Mesenchymal stem cell (in vitro differentiated cells and primary cell): ENCODE data around the gene HSFX2. TPM values are rescaled to one million over a fixed set of nuclear protein-coding genes. Genes with fewer than 3 reads are reported as not detected.
"Not testable (repeated sequence)": the region's sequence is repeated elsewhere in the genome, so short reads cannot be mapped to it uniquely, and the experiment has no call there.

Experiments
- DNase-seq: peaks from one replicate; pipeline ENCODE4 v3.0.0-alpha.2; 2013
- H2AFZ ChIP-seq: one replicate; pipeline ENCODE4 v1.6.1; 2013; ENCODE audit warnings: low read depth, mild to moderate bottlenecking, control low read depth, inconsistent platforms, low read length, moderate library complexity
- H2AK5ac ChIP-seq: 2 replicates; pipeline ENCODE4 v1.6.1; 2013; ENCODE audit warnings: low read length, moderate library complexity, mild to moderate bottlenecking, inconsistent platforms; ENCODE audit not compliant: severe bottlenecking
- H2BK120ac ChIP-seq: one replicate; pipeline ENCODE4 v1.6.1; 2013; ENCODE audit warnings: low read depth, mild to moderate bottlenecking, inconsistent platforms, low read length, moderate library complexity
- H2BK12ac ChIP-seq, 2 experiments: one replicate each; pipeline ENCODE4 v1.6.1; 2013; ENCODE audit warnings: inconsistent platforms in 2 of 2, low read length in 2 of 2, mild to moderate bottlenecking in 2 of 2, moderate library complexity in 2 of 2, control low read depth in 1 of 2
- H2BK15ac ChIP-seq: one replicate; pipeline ENCODE4 v1.6.1; 2013; ENCODE audit warnings: mild to moderate bottlenecking, low read depth, inconsistent platforms; ENCODE audit not compliant: poor library complexity, severe bottlenecking
- H2BK5ac ChIP-seq: 2 replicates; pipeline ENCODE4 v1.6.1; 2013; ENCODE audit warnings: low read depth, mild to moderate bottlenecking, low read length, control low read depth, inconsistent platforms; ENCODE audit not compliant: poor library complexity, severe bottlenecking
- H3K14ac ChIP-seq, 2 experiments: one replicate each; pipeline ENCODE4 v1.6.1; 2013; ENCODE audit warnings: inconsistent platforms in 2 of 2, low read length in 2 of 2, control low read depth in 1 of 2, mild to moderate bottlenecking in 1 of 2, moderate library complexity in 1 of 2
- H3K18ac ChIP-seq, 2 experiments: one replicate each; pipeline ENCODE4 v1.6.1; 2013; ENCODE audit warnings: inconsistent platforms in 2 of 2, low read length in 2 of 2, control low read depth in 1 of 2, low read depth in 1 of 2, mild to moderate bottlenecking in 1 of 2
- H3K23ac ChIP-seq, 2 experiments: one replicate each; pipeline ENCODE4 v1.6.1; 2013; ENCODE audit warnings: inconsistent platforms in 2 of 2, low read length in 2 of 2, mild to moderate bottlenecking in 2 of 2, moderate library complexity in 2 of 2, control low read depth in 1 of 2
- H3K27ac ChIP-seq: 2 replicates; pipeline ENCODE4 v1.5.1; 2013; ENCODE audit warnings: mild to moderate bottlenecking, moderate library complexity, low read length, control low read depth, inconsistent platforms; ENCODE audit not compliant: poor library complexity, severe bottlenecking
- H3K27me3 ChIP-seq, 2 experiments: 2 replicates each; pipeline versions ENCODE4 v1.6.1 to v1.7.0; 2013; ENCODE audit warnings: low read length in 2 of 2, mild to moderate bottlenecking in 2 of 2, moderate library complexity in 2 of 2, control low read depth in 1 of 2, inconsistent platforms in 1 of 2; ENCODE audit not compliant: control insufficient read depth in 1 of 2, insufficient read depth in 1 of 2
- H3K36me3 ChIP-seq, 2 experiments: 2 replicates each; pipeline versions ENCODE4 v1.6.1 to v1.7.0; 2013; ENCODE audit warnings: low read length in 2 of 2, control low read depth in 1 of 2, inconsistent platforms in 1 of 2, low read depth in 1 of 2, mild to moderate bottlenecking in 1 of 2; ENCODE audit not compliant: insufficient read depth in 2 of 2, control insufficient read depth in 1 of 2
- H3K4ac ChIP-seq, 2 experiments: one replicate each; pipeline ENCODE4 v1.6.1; 2013; ENCODE audit warnings: inconsistent platforms in 2 of 2, low read length in 2 of 2, mild to moderate bottlenecking in 2 of 2, moderate library complexity in 2 of 2, control low read depth in 1 of 2, low read depth in 1 of 2
- H3K4me1 ChIP-seq: 2 replicates; pipeline ENCODE4 v1.6.1; 2013; ENCODE audit warnings: low read depth, low read length, control low read depth; ENCODE audit not compliant: control insufficient read depth, insufficient read depth
- H3K4me2 ChIP-seq: 2 replicates; pipeline ENCODE4 v1.6.1; 2013; ENCODE audit warnings: low read length, mild to moderate bottlenecking, inconsistent platforms; ENCODE audit not compliant: poor library complexity, severe bottlenecking
- H3K4me3 ChIP-seq, 2 experiments: 2 replicates each; pipeline versions ENCODE4 v1.5.1 to v1.7.0; 2013; ENCODE audit warnings: low read length in 2 of 2, mild to moderate bottlenecking in 2 of 2, control low read depth in 1 of 2, low read depth in 1 of 2; ENCODE audit not compliant: insufficient read depth in 1 of 2
- H3K79me1 ChIP-seq: replicated peaks from 2 replicates; pipeline ENCODE4 v1.6.1; 2013; ENCODE audit warnings: mild to moderate bottlenecking, control low read depth, low read length, inconsistent platforms; ENCODE audit not compliant: poor library complexity, severe bottlenecking
- H3K9ac ChIP-seq: 2 replicates; pipeline ENCODE4 v1.7.0; 2013; ENCODE audit warnings: mild to moderate bottlenecking, low read length, moderate library complexity
- H3K9me3 ChIP-seq: 2 replicates; pipeline ENCODE4 v1.7.0; 2013; ENCODE audit warnings: mild to moderate bottlenecking, low read length; ENCODE audit not compliant: control insufficient read depth
- H4K8ac ChIP-seq: one replicate; pipeline ENCODE4 v1.6.1; 2013; ENCODE audit warnings: inconsistent platforms, mild to moderate bottlenecking, low read length, moderate library complexity
- H4K91ac ChIP-seq: one replicate; pipeline ENCODE4 v1.6.1; 2013; ENCODE audit warnings: mild to moderate bottlenecking, low read length, inconsistent platforms
- WGBS: methylation state at CpG from one replicate; pipeline ENCODE4 v1.1.7; 2013; ENCODE audit warnings: mixed read lengths; 5-methylcytosine and 5-hydroxymethylcytosine counted together
- polyA plus RNA-seq, 2 experiments: library from polyadenylated mRNA; stranded (reverse); fragments of 200-250 nt; gene quantifications; one replicate each; pipeline ENCODE4 v1.2.3, GENCODE V29; 2013

Gene HSFX2
- polyA plus RNA-seq (2013, experiment 1 of 2), result 0.06 TPM
- not detected for polyA plus RNA-seq (2013, experiment 2 of 2)

- H2AK5ac ChIP-seq, H3K27ac ChIP-seq, H4K8ac ChIP-seq, H3K4me3 ChIP-seq, H3K18ac ChIP-seq, H4K91ac ChIP-seq, H2BK5ac ChIP-seq, H2AFZ ChIP-seq, H3K23ac ChIP-seq, H2BK120ac ChIP-seq, DNase-seq, H3K4me2 ChIP-seq, H3K9me3 ChIP-seq, H3K79me1 ChIP-seq, H3K4ac ChIP-seq, H3K14ac ChIP-seq, H3K27me3 ChIP-seq, H2BK15ac ChIP-seq, H3K36me3 ChIP-seq, H2BK12ac ChIP-seq, H3K9ac ChIP-seq, H3K4me1 ChIP-seq: not testable (repeated sequence)
- no CpG with 5 or more reads among the region's 17 CpGs for WGBS
Observed at GRCh38 chrX:149595214-149595613, at the start of gene HSFX2. TSS of gene HSFX2 (minus strand) at chrX:149595314. CDS start at chrX:149594700, 614 bp downstream.

DNA sequence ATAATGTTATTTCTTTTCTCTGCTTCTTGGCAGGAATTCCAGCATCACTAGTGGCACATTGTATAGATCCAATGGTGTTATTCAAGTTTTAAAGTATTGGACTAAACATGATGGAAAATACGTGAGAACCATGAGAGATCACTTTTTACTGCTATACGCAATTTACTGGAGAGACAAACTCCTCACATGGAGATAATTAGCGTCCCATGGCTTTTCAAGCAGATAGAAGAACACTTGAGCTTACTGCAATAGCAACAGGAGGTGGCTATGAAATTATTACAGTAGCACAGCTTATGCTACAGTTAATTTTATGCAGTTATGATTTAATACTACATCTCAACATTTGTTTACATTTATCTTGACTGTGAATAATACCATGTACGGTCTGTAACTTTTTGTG is 48.4 kb upstream of the HSFX2 start:
- Histone ChIP-seq H2BK5ac (no peak overlapping the region), H4K8ac (no peak overlapping the region), H3K27ac (no peak overlapping the region), H2AK5ac (no peak overlapping the region), H3K27me3 (peaks cover 0 to 9% of the 10 kb centered on the region in 2 experiments), H3K79me1 (no peaks in the 10 kb centered on the region), H2BK15ac (no peak overlapping the region), H4K91ac (no peak overlapping the region), H3K36me3 (no peaks in the 10 kb centered on the region), H3K9ac (no peak overlapping the region), H2AFZ (no peak overlapping the region), H3K4me3 (no peak overlapping the region), H3K23ac (no peak overlapping the region), H2BK120ac (no peak overlapping the region), H3K18ac (no peak overlapping the region), H3K4me1 (no peaks in the 10 kb centered on the region), H3K14ac (no peak overlapping the region), H3K4ac (no peak overlapping the region), H2BK12ac (no peak overlapping the region), H3K4me2 (no peak overlapping the region), H3K9me3 (peaks cover 12% of the 10 kb centered on the region)
- WGBS, result 75% methylated on average over 2 of the region's 4 CpGs
- no peak for DNase-seq

- H3K36me3 ChIP-seq, result no peaks in the 10 kb centered on the region
- no peak overlapping the region for H3K4me2 ChIP-seq
- H2BK120ac ChIP-seq, result no peak overlapping the region
- H4K8ac ChIP-seq, result no peak overlapping the region
- H3K9me3 ChIP-seq, result peaks cover 15% of the 10 kb centered on the region
- no peak overlapping the region for H2AFZ ChIP-seq
- no peak overlapping the region for H2BK5ac ChIP-seq
- H3K4ac ChIP-seq, result no peak overlapping the region
- H4K91ac ChIP-seq, result no peak overlapping the region
- no peak overlapping the region for H3K18ac ChIP-seq
- H3K27me3 ChIP-seq, result peaks cover 0 to 11% of the 10 kb centered on the region in 2 experiments
- H3K14ac ChIP-seq, result no peak overlapping the region
- no peaks in the 10 kb centered on the region for H3K79me1 ChIP-seq
- no peak overlapping the region for H3K4me3 ChIP-seq
- DNase-seq, result no peak
- WGBS, result 92% methylated on average over 2 of the region's 2 CpGs
- no peak overlapping the region for H2AK5ac ChIP-seq
- H3K4me1 ChIP-seq, result no peaks in the 10 kb centered on the region
- no peak overlapping the region for H2BK12ac ChIP-seq
- no peak overlapping the region for H2BK15ac ChIP-seq
- H3K23ac ChIP-seq, result no peak overlapping the region
- H3K27ac ChIP-seq, result no peak overlapping the region
- H3K9ac ChIP-seq, result no peak overlapping the region
Observed at GRCh38 chrX:149641835-149642234, 46.7 kb upstream of the HSFX2 start.

DNA sequence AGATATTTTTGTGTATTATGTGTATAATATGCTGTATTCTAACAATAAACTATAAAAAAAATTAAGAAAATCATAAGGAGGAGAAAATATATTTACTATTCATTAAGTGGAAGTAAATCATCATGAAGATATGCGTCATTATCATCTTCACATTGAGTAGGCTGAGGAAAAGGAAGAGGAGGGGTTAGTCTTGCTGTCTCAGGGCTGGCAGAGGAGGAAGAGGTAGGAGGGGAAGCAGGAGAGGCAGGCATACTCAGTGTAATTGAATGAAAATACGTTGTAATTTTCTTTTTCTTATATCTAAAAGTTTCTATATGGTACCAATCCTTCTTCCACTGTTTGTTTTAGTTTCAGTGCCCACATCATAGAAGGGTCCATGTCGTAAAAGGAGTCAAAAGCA is 46.3 kb upstream of the HSFX2 start:
- Histone ChIP-seq H3K9me3 (peaks cover 19% of the 10 kb centered on the region), H3K18ac (no peak overlapping the region), H3K27me3 (peaks cover 0 to 12% of the 10 kb centered on the region in 2 experiments), H4K91ac (no peak overlapping the region), H3K23ac (no peak overlapping the region), H3K4me2 (no peak overlapping the region), H2BK15ac (no peak overlapping the region), H2BK120ac (no peak overlapping the region), H2AFZ (no peak overlapping the region), H3K4me3 (no peak overlapping the region), H3K14ac (no peak overlapping the region), H3K4ac (no peak overlapping the region), H2BK5ac (no peak overlapping the region), H3K4me1 (no peaks in the 10 kb centered on the region), H2BK12ac (no peak overlapping the region), H3K79me1 (no peaks in the 10 kb centered on the region), H2AK5ac (no peak overlapping the region), H3K36me3 (no peaks in the 10 kb centered on the region), H3K9ac (no peak overlapping the region), H3K27ac (no peak overlapping the region), H4K8ac (no peak overlapping the region)
- DNase-seq, result no peak
- 75% methylated on average over 1 of the region's 3 CpGs for WGBS
